Adrenal gland (tissue), 19 donors: ENCODE measurements around the gene CDC25B. TPM values are rescaled to one million over a fixed set of nuclear protein-coding genes. Genes with fewer than 3 reads are reported as not detected.
A peak's percentile ranks its signal among the peaks of the same experiment; 100 is the strongest.

Source experiments
- DNase-seq, 7 donors: peaks; one replicate each; pipeline ENCODE4 v3.0.0-alpha.2; 2019 to 2020
- H3K27ac ChIP-seq, 5 donors: fragments of 200-600 bp; sonication (generic) in 4 of 5; 1 replicate in 3 of 5; 2 replicates in 2 of 5; pipeline versions ENCODE4 v1.5.1 to v1.8.0; 2016 to 2020; ENCODE audit warnings: mild to moderate bottlenecking in 1 of 5
- H3K27me3 ChIP-seq: fragments of 200-600 bp; 2 replicates; pipeline ENCODE4 v1.8.0; 2021
- H3K36me3 ChIP-seq, 2 donors: fragments of 200-600 bp; replicated peaks in 1 of 2; 1 replicate in 1 of 2; 2 replicates in 1 of 2; pipeline versions ENCODE4 v1.5.1 to v1.8.0; 2018 to 2022
- H3K4me1 ChIP-seq, 2 donors: fragments of 200-600 bp; replicated peaks in 1 of 2; 1 replicate in 1 of 2; 2 replicates in 1 of 2; pipeline versions ENCODE4 v1.5.1 to v1.8.0; 2018 to 2021
- H3K4me3 ChIP-seq, 4 donors: fragments of 200-600 bp; sonication (generic) in 3 of 4; one replicate each; pipeline ENCODE4 v1.5.1; 2016 to 2018
- H3K9me3 ChIP-seq, 3 donors: fragments of 200-600 bp; sonication (generic) in 1 of 3; replicated peaks in 1 of 3; 1 replicate in 2 of 3; 2 replicates in 1 of 3; pipeline versions ENCODE4 v1.5.1 to v1.8.0; 2016 to 2021
- POLR2A ChIP-seq, 2 donors: fragments of 450-650 bp; IDR thresholded peaks; one replicate each; pipeline ENCODE4 v1.6.1; 2017; ENCODE audit warnings: antibody characterized with exemption in 2 of 2, mild to moderate bottlenecking in 2 of 2, moderate library complexity in 1 of 2
- WGBS, 4 donors: extraction: QIAGEN DNeasy Blood & Tissue Kit in 2 of 4; methylation state at CpG; one replicate each; pipeline versions ENCODE4 v1.1.5 to v1.1.7; 2013 to 2017; 5-methylcytosine and 5-hydroxymethylcytosine counted together
- intact Hi-C, 2 donors: fragments of 100-400 bp; cut with DNase I; formaldehyde crosslinking; loops; one replicate each; pipeline versions ENCODE4 v1.14.1 to v1.15.0; 2022 to 2023
- long read RNA-seq, 10 donors: library from polyadenylated mRNA in 3 of 10; unstranded in 2 of 10; stranded (forward) in 1 of 10; transcript quantifications; one replicate each; pipeline ENCODE4 v2.0.0 and lab custom pipeline, GENCODE V29; 2021 to 2026
- polyA plus RNA-seq, 3 donors: library from polyadenylated mRNA; stranded (reverse); fragments of 200-250 nt in 2 of 3; fragments of 350-450 nt in 1 of 3; fragmentation: Illumina TruSeq in 1 of 3; extraction: RNeasy Lipid Tissue Mini Kit (QIAGEN cat#74804) in 1 of 3; gene quantifications; one replicate each; pipeline ENCODE4 v1.2.3, GENCODE V29; 2013 to 2014
- total RNA-seq, 9 donors: library from RNA; depleted of rRNA in 4 of 9; stranded (reverse); fragments of >200 nt in 4 of 9; fragments of 120-200 nt in 1 of 9; fragmentation: NEBNext Ultra II Directional in 1 of 9; extraction: Animal tissue kit (Norgen Biotek cat#: 25700) in 1 of 9; gene quantifications; one replicate each; pipeline versions ENCODE4 v1.1.0 to v1.2.4, GENCODE V29; 2013 to 2023
- TF ChIP-seq, protein P1 (sequence below), 6 experiments: fragments of 450-650 bp in 4 of 6; fragments of 200-600 bp in 2 of 6; sonication (generic) in 1 of 6; IDR thresholded peaks; 1 replicate in 5 of 6; 2 replicates in 1 of 6; pipeline versions ENCODE4 v1.5.1 to v1.8.0; 2016 to 2021; ENCODE audit warnings: antibody characterized with exemption in 6 of 6, mild to moderate bottlenecking in 2 of 6, moderate library complexity in 1 of 6
- donor health status: healthy with polysubstance abuse.
- donor health status: Bipolar disorder and iron deficiency.
- donor health status: DM: yes; HTN: yes; CAD: no.
- donor health status: DM: no; HTN: no; CAD: no.
- donor health status: DM: no; HTN: no; CAD: no.
- donor health status: DM: yes; HTN: yes; CAD: no.

Gene CDC25B
- total RNA-seq (10 to 100 TPM in 7 of 9 donors, 1 to 10 TPM in 2; 7.1 to 24.4 (median 14.3) TPM), polyA plus RNA-seq (10 to 100 TPM in 2 of 3 donors, 1 to 10 TPM in 1; 5.5 to 61.7 (median 35.8) TPM)
- long read RNA-seq, donor 1, partial matches to known transcripts = 0 of 1 reads
- long read RNA-seq, donor 1, other reads (novel, unspliced or antisense) = 0 of 1 reads
- long read RNA-seq, donor 2, partial matches to known transcripts = 22 of 23 reads
- long read RNA-seq, donor 2, other reads (novel, unspliced or antisense) = 0 of 23 reads
- long read RNA-seq, donor 3, partial matches to known transcripts = 0 of 2 reads
- long read RNA-seq, donor 3, other reads (novel, unspliced or antisense) = 0 of 2 reads
- long read RNA-seq, donor 4, partial matches to known transcripts = 2 of 6 reads
- long read RNA-seq, donor 4, other reads (novel, unspliced or antisense) = 2 of 6 reads
- long read RNA-seq, donor 5, transcript CDC25B-206 (16 exons, 1,960 nt) = major isoform, 15 of 38 reads
- long read RNA-seq, donor 5, transcript CDC25B-201 (16 exons, 3,597 nt) = minor isoform, 8 of 38 reads
- long read RNA-seq, donor 5, partial matches to known transcripts = 6 of 38 reads
- long read RNA-seq, donor 5, other reads (novel, unspliced or antisense) = 6 of 38 reads
- long read RNA-seq, donor 6, partial matches to known transcripts = 0 of 2 reads
- long read RNA-seq, donor 6, other reads (novel, unspliced or antisense) = 2 of 2 reads
- long read RNA-seq, donor 7, partial matches to known transcripts = 6 of 6 reads
- long read RNA-seq, donor 7, other reads (novel, unspliced or antisense) = 0 of 6 reads
- long read RNA-seq, donor 8, partial matches to known transcripts = 0 of 2 reads
- long read RNA-seq, donor 8, other reads (novel, unspliced or antisense) = 0 of 2 reads
- long read RNA-seq, donor 9, partial matches to known transcripts = 8 of 8 reads
- long read RNA-seq, donor 9, other reads (novel, unspliced or antisense) = 0 of 8 reads
- long read RNA-seq, donor 10, partial matches to known transcripts = 0 of 1 reads
- long read RNA-seq, donor 10, other reads (novel, unspliced or antisense) = 0 of 1 reads

DNA sequence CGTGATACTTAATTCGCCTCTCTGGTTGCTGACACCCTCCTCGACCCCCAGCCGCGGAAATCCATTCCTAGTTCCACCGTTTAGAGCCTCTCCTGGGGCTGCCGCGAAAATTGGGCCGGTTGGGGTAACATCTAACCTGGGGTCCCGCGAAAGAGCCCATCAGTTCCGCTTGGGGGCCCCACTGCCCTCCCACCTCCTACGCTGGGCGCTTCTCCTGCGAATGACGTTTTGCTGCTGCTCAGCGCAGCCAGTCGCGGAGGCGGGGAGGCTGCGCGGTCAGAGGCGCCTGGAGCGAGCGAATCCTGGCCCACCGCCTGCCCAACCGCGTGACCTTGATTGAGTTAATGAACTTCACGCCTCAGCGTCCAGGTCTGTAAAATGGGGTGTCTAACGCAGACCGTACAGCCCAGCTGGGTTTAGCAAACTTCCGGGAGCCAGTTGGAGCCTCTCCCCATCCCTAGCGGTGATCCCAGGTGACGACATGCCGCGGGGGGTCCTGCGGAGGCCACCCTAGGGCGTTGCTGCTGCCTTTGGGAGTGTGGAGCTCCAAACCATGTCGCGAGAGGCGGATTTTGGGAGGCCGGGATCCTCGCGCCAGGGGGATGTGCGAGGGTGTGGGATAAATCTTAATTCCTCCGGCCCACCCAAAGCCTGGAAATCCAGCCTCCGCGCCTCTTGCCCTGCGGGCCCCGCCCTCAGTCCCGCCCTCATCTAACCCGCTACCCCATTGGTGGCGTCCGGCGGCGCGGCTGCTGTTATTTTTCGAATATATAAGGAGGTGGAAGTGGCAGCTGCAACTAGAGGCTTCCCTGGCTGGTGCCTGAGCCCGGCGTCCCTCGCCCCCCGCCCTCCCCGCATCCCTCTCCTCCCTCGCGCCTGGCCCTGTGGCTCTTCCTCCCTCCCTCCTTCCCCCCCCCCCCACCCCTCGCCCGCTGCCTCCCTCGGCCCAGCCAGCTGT lies at the start of gene CDC25B:
TSS of gene CDC25B (plus strand) at position 800 of the 958 bp plus-strand sequence. CDS start 222 bp downstream, outside the sequence.
- intact Hi-C loops = no loop called here
- H3K27me3 ChIP-seq = no peaks in the 10 kb centered on the region
- 0 to 2% (median 1%) methylated on average over 33 to 66 of the region's 69 CpGs for WGBS, 4 donors
- peak in 1 of 2 donors; percentile 42 for TF ChIP-seq POLR2A (IDR thresholded peaks at IDR 0.05)
- TF ChIP-seq, protein P1, sequence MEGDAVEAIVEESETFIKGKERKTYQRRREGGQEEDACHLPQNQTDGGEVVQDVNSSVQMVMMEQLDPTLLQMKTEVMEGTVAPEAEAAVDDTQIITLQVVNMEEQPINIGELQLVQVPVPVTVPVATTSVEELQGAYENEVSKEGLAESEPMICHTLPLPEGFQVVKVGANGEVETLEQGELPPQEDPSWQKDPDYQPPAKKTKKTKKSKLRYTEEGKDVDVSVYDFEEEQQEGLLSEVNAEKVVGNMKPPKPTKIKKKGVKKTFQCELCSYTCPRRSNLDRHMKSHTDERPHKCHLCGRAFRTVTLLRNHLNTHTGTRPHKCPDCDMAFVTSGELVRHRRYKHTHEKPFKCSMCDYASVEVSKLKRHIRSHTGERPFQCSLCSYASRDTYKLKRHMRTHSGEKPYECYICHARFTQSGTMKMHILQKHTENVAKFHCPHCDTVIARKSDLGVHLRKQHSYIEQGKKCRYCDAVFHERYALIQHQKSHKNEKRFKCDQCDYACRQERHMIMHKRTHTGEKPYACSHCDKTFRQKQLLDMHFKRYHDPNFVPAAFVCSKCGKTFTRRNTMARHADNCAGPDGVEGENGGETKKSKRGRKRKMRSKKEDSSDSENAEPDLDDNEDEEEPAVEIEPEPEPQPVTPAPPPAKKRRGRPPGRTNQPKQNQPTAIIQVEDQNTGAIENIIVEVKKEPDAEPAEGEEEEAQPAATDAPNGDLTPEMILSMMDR (IDR thresholded peaks at IDR 0.05) = peak; percentile 23 to 85 (median 76)
- H3K36me3 ChIP-seq = peaks cover 0 to 7% of the 10 kb centered on the region in 2 donors
- H3K4me1 ChIP-seq = peaks cover 0 to 28% of the 10 kb centered on the region in 2 donors
- H3K9me3 ChIP-seq = no peaks in the 10 kb centered on the region
- peak; percentile 90 to 97 (median 94) for DNase-seq
- peak within 1 kb of the TSS in 3 of 4 donors; percentile 21 to 77 (median 71) for H3K4me3 ChIP-seq
- H3K27ac ChIP-seq = peak within 1 kb of the TSS; percentile 54 to 97 (median 87)

DNA sequence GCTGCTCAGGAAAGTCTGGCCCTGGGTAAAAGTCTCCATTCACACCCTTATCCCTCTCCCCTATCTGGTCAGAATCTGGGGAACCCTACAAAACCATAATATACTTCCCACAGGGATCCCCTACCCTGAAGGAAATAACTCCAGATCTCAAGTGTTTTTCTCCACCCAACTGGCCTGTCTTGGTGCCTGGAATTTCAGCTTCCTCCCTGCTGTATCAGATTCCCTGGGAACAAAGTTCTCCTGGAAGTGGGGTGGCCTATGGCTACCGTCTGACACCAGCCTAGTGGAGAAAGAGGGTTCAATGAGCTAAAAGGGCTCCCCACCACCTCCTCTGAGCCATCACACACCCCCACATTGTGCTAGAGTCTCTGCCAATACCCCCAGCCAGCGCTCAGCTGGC lies 48.6 kb upstream of the CDC25B start:
- Histone ChIP-seq H3K4me3 (no peak overlapping the region), H3K4me1 (peaks cover 0 to 5% of the 10 kb centered on the region in 2 donors), H3K27ac (no peak overlapping the region), H3K27me3 (no peaks in the 10 kb centered on the region), H3K9me3 (no peaks in the 10 kb centered on the region), H3K36me3 (no peaks in the 10 kb centered on the region)
- no peak for DNase-seq
- no peak for TF ChIP-seq POLR2A (IDR thresholded peaks at IDR 0.05)
- TF ChIP-seq, protein P1 (IDR thresholded peaks at IDR 0.05) = no peak
- 60 to 90% (median 73%) methylated on average over 1 to 2 of the region's 2 CpGs for WGBS, 4 donors
- intact Hi-C loops = no loop called here

DNA sequence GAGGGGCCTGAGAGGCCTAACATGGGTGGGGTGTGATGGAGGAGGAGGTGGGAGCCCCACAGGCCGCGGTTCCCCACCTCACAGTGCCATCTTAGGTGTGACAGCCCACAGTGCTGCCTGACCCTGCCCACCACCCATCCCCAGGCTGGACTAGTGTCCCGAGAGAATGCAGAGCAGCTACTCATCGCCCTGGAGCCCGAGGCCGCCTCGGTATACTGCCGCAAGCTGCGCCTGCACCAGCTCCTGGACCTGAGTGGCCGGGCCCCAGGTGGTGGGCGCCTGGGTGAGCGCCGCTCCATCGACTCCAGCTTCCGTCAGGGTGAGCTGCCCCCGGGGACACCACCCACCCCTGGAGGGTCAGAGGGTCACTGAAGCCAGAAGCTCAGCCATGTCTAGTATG lies 48.0 kb upstream of the CDC25B start:
- Histone ChIP-seq H3K36me3 (no peaks in the 10 kb centered on the region), H3K9me3 (no peaks in the 10 kb centered on the region), H3K4me1 (peaks cover 0 to 5% of the 10 kb centered on the region in 2 donors), H3K27ac (no peak overlapping the region), H3K27me3 (no peaks in the 10 kb centered on the region), H3K4me3 (no peak overlapping the region)
- no peak for DNase-seq
- 60 to 100% (median 89%) methylated on average over 1 to 16 of the region's 16 CpGs for WGBS, 4 donors
- TF ChIP-seq POLR2A (IDR thresholded peaks at IDR 0.05) = no peak
- TF ChIP-seq, protein P1 (IDR thresholded peaks at IDR 0.05) = no peak
- intact Hi-C loops = no loop called here
